GM20000 (cell line): ENCODE data around the gene RPL18A.

Experiments
- DNase-seq: peaks from one replicate; pipeline ENCODE4 v3.0.0; 2012; ENCODE audit warnings: low spot score
- TF ChIP-seq, protein P1 (sequence below): IDR thresholded peaks from 2 replicates; pipeline ENCODE4 v1.5.1; 2012; ENCODE audit warnings: mild to moderate bottlenecking, control low read depth; ENCODE audit errors: extremely low read depth, missing control alignments

RPL18A gene

GRCh38 chr19:17871032-17871877, 11.5 kb downstream of the RPL18A start:
- TF ChIP-seq, protein P1, sequence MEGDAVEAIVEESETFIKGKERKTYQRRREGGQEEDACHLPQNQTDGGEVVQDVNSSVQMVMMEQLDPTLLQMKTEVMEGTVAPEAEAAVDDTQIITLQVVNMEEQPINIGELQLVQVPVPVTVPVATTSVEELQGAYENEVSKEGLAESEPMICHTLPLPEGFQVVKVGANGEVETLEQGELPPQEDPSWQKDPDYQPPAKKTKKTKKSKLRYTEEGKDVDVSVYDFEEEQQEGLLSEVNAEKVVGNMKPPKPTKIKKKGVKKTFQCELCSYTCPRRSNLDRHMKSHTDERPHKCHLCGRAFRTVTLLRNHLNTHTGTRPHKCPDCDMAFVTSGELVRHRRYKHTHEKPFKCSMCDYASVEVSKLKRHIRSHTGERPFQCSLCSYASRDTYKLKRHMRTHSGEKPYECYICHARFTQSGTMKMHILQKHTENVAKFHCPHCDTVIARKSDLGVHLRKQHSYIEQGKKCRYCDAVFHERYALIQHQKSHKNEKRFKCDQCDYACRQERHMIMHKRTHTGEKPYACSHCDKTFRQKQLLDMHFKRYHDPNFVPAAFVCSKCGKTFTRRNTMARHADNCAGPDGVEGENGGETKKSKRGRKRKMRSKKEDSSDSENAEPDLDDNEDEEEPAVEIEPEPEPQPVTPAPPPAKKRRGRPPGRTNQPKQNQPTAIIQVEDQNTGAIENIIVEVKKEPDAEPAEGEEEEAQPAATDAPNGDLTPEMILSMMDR: no peak
- no peak for DNase-seq

DNA sequence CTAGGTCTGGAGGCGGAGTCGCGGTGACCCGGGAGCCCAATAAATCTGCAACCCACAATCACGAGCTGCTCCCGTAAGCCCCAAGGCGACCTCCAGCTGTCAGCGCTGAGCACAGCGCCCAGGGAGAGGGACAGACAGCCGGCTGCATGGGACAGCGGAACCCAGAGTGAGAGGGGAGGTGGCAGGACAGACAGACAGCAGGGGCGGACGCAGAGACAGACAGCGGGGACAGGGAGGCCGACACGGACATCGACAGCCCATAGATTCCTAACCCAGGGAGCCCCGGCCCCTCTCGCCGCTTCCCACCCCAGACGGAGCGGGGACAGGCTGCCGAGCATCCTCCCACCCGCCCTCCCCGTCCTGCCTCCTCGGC, 12.2 kb downstream of the RPL18A start, which contains the start of gene SLC5A5:
TSS of gene SLC5A5 (plus strand) at position 68 of the 373 bp plus-strand sequence. CDS start 375 bp downstream, outside the sequence.
- TF ChIP-seq, protein P1: no peak
- no peak for DNase-seq

DNA sequence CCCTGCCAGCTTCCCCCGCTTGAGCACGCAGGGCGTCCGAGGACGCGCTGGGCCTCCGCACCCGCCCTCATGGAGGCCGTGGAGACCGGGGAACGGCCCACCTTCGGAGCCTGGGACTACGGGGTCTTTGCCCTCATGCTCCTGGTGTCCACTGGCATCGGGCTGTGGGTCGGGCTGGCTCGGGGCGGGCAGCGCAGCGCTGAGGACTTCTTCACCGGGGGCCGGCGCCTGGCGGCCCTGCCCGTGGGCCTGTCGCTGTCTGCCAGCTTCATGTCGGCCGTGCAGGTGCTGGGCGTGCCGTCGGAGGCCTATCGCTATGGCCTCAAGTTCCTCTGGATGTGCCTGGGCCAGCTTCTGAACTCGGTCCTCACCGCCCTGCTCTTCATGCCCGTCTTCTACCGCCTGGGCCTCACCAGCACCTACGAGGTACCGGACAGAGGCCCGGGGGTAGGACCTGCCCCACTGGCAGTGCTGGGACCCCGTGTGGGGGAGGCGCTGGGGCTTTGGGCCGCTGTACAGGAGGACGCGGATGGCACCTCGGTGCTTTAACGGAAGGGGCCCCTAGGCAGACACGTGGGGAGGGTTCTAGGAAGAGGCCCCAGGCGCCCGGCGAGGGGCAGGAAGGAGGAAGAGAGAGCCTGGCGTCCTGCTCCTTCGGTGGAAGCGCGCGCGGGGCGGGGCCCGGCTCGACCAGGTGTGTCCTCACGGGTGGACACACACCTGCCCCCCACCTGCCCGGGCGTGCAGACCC, 12.7 kb downstream of the RPL18A start:
- TF ChIP-seq, protein P1: no peak
- DNase-seq: no peak

DNA sequence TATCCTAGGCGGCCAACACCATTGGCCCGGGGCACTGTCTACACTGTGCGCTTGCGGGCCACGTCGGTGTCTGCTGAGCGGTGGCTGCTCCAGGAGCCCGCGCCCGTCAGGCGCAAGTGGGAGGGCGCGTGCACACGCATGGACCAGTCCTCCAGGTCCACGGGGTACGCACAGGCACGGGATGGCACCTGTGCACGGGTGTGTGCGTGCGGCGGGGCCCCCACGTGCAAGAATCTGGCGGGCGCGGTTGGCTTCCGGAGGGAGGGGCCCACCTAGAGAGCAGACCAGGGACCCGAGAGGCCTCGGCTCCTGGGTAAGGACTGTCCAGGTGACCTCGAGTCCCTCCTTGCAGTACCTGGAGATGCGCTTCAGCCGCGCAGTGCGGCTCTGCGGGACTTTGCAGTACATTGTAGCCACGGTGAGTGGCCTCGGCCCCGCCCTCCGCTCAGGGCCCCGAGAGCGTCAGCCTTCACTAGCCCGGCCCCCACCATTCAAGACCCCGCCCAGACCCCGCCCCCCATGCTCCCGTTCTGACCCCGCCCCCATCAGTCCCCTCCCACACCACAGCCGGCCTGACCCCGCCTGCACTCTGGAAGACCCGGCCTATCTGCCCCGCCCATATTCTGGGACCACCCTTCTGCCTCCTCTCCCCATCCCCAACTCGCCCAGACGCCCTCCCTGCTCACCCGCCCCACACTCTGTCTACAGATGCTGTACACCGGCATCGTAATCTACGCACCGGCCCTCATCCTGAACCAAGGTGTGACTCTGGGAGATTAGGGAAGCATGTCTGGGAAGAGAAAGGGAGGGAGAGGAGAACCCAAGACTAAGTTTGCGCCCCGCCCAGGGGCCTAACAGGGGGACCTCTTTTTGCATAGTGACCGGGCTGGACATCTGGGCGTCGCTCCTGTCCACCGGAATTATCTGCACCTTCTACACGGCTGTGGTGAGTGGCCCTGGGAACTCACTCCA, 14.4 kb downstream of the RPL18A start:
- DNase-seq: peak; percentile 89

DNA sequence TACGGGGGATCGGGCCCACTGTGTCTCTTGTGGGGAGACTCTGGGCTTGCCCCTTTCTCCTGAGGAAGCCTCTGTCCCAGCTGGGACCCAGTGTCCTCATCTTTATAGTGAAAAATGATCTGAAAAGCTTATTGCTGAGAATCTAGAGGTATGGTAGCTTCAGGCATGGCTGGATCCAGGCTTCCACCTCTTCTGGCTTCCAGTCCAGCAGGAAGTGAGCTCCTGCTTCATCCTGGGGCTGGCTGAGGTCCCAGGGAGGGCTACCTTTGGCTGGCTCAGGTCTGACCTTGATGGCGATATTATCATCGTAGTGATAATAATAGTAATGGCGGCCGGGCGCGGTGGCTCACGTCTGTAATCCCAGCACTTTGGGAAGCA, 15.0 kb downstream of the RPL18A start:
- DNase-seq: no peak
- TF ChIP-seq, protein P1: no peak

More for the DNA sequence above, 14.4 kb downstream of the RPL18A start:
- TF ChIP-seq, protein P1: no peak

DNA sequence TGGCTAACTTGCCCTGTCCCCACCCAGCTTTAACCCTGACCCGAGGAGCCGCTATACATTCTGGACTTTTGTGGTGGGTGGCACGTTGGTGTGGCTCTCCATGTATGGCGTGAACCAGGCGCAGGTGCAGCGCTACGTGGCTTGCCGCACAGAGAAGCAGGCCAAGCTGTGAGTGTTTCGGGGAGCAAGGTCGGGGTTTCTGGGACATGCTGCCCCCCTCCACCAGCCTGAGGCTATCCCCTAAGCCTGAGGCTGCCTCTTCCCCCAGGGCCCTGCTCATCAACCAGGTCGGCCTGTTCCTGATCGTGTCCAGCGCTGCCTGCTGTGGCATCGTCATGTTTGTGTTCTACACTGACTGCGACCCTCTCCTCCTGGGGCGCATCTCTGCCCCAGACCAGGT, 18.0 kb downstream of the RPL18A start:
- no peak for DNase-seq
- TF ChIP-seq, protein P1: no peak
